ENCODE data around the gene NIPAL4.

The NIPAL4 gene

GRCh38 chr5:157485811-157486210 is 25.8 kb downstream of the NIPAL4 start:
- no peak for DNase-seq (ENCODE audit: low spot score)

- no peak for DNase-seq (ENCODE audit: low spot score)
Measured at GRCh38 chr5:157486221-157486681, 26.2 kb downstream of the NIPAL4 start.

- no peak for DNase-seq (ENCODE audit: low spot score)
Measured at GRCh38 chr5:157486861-157487260, 26.8 kb downstream of the NIPAL4 start.

GRCh38 chr5:157487358-157487757 is 27.3 kb downstream of the NIPAL4 start:
- no peak for DNase-seq (ENCODE audit: low spot score)

- no peak for DNase-seq (ENCODE audit: low spot score)
Measured at GRCh38 chr5:157491471-157491995, 31.5 kb downstream of the NIPAL4 start.

GRCh38 chr5:157492886-157493285 is 32.9 kb downstream of the NIPAL4 start:
- DNase-seq (ENCODE audit: low spot score) = no peak

- DNase-seq (ENCODE audit: low spot score) = no peak
Measured at GRCh38 chr5:157494178-157494832, 34.3 kb downstream of the NIPAL4 start.

- DNase-seq (ENCODE audit: low spot score) = no peak
Measured at GRCh38 chr5:157496864-157497263, 36.9 kb downstream of the NIPAL4 start.

GRCh38 chr5:157497875-157498611 is 38.0 kb downstream of the NIPAL4 start:
- DNase-seq (ENCODE audit: low spot score) = no peak

- no peak for DNase-seq (ENCODE audit: low spot score)
Measured at GRCh38 chr5:157502143-157502647, 42.2 kb downstream of the NIPAL4 start.

- DNase-seq (ENCODE audit: low spot score) = no peak
Measured at GRCh38 chr5:157504053-157504452, 44.0 kb downstream of the NIPAL4 start.

- DNase-seq (ENCODE audit: low spot score) = no peak
Measured at GRCh38 chr5:157505496-157505895, 45.5 kb downstream of the NIPAL4 start.

GRCh38 chr5:157506066-157506590 is 46.1 kb downstream of the NIPAL4 start:
- no peak for DNase-seq (ENCODE audit: low spot score)

GRCh38 chr5:157506981-157507780 is 47.2 kb downstream of the NIPAL4 start:
- DNase-seq (ENCODE audit: low spot score) = no peak

- DNase-seq (ENCODE audit: low spot score) = no peak
Measured at GRCh38 chr5:157509093-157509492, 49.1 kb downstream of the NIPAL4 start.

- no peak for DNase-seq (ENCODE audit: low spot score)
Measured at GRCh38 chr5:157509587-157509986, 49.6 kb downstream of the NIPAL4 start.

GRCh38 chr5:157510682-157511081 is 50.7 kb downstream of the NIPAL4 start:
- DNase-seq (ENCODE audit: low spot score) = no peak

- peak; percentile 75 for DNase-seq (ENCODE audit: low spot score)
Measured at GRCh38 chr5:157511651-157512644, 51.9 kb downstream of the NIPAL4 start.

GRCh38 chr5:157513182-157513581 is 53.2 kb downstream of the NIPAL4 start:
- no peak for DNase-seq (ENCODE audit: low spot score)

- no peak for DNase-seq (ENCODE audit: low spot score)
Measured at GRCh38 chr5:157514974-157515373, 55.0 kb downstream of the NIPAL4 start.

GRCh38 chr5:157516006-157516405 is 56.0 kb downstream of the NIPAL4 start:
- DNase-seq (ENCODE audit: low spot score) = no peak

Measured in left forelimb (tissue), 1 donor.